Osteoblast (primary cell): Measurements from ENCODE around the gene FTL. TPM values are rescaled to one million over a fixed set of nuclear protein-coding genes. Genes with fewer than 3 reads are reported as not detected.
A peak's percentile ranks its signal among the peaks of the same experiment; 100 is the strongest.

ENCODE experiments used
- DNase-seq: peaks from one replicate; pipeline ENCODE4 v3.0.0; 2011; ENCODE audit warnings: low spot score, mixed read lengths; ENCODE audit not compliant: insufficient read length; ENCODE audit errors: missing footprints
- H2AFZ ChIP-seq: 2 replicates; pipeline ENCODE4 v1.6.0; 2011; ENCODE audit warnings: mild to moderate bottlenecking, low read length
- H3K27ac ChIP-seq: 2 replicates; pipeline ENCODE4 v1.5.1; 2011; ENCODE audit warnings: mild to moderate bottlenecking, low read depth, low read length, moderate library complexity
- H3K27me3 ChIP-seq: 2 replicates; pipeline ENCODE4 v1.6.0; 2012; ENCODE audit warnings: mild to moderate bottlenecking, control low read depth, inconsistent platforms, low read length, moderate library complexity; ENCODE audit not compliant: insufficient read depth
- H3K36me3 ChIP-seq: 2 replicates; pipeline ENCODE4 v1.5.1; 2011; ENCODE audit warnings: mild to moderate bottlenecking, low read length, control low read depth, moderate library complexity; ENCODE audit not compliant: insufficient read depth
- H3K4me1 ChIP-seq: 2 replicates; pipeline ENCODE4 v1.5.1; 2011; ENCODE audit warnings: mild to moderate bottlenecking, low read length, control low read depth, moderate library complexity; ENCODE audit not compliant: insufficient read depth
- H3K4me2 ChIP-seq: 2 replicates; pipeline ENCODE4 v1.6.0; 2011; ENCODE audit warnings: mild to moderate bottlenecking, low read length; ENCODE audit not compliant: insufficient read depth
- H3K4me3 ChIP-seq: fragments of 200-600 bp; sonication (generic); 3 replicates; pipeline ENCODE4 v1.5.1; 2012; ENCODE audit warnings: mild to moderate bottlenecking, low read length, inconsistent platforms; ENCODE audit not compliant: insufficient read depth
- H3K79me2 ChIP-seq: 2 replicates; pipeline ENCODE4 v1.6.0; 2012; ENCODE audit warnings: mild to moderate bottlenecking, low read length, control low read depth, inconsistent platforms; ENCODE audit not compliant: insufficient read depth
- H3K9me3 ChIP-seq: 2 replicates; pipeline ENCODE4 v1.5.1; 2011; ENCODE audit warnings: low read depth, low read length, control low read depth
- H4K20me1 ChIP-seq: 2 replicates; pipeline ENCODE4 v1.6.0; 2012; ENCODE audit warnings: mild to moderate bottlenecking, low read length, control low read depth; ENCODE audit not compliant: insufficient read depth
- CTCF ChIP-seq: IDR thresholded peaks from 2 replicates; pipeline ENCODE4 v1.5.1; 2011; ENCODE audit warnings: mild to moderate bottlenecking, low read depth, low read length, moderate library complexity; ENCODE audit errors: extremely low read depth
- small RNA-seq: library from RNA; depleted of rRNA; stranded (forward); fragments of <200 nt; gene quantifications from one replicate; pipeline ENCODE3, GENCODE V24; 2012
- total RNA-seq: library from RNA; depleted of rRNA; stranded (reverse); fragments of >200 nt; gene quantifications from 2 replicates; pipeline ENCODE4 v1.2.3, GENCODE V29; 2012

FTL gene
- total RNA-seq, 1 donor = 4,197 TPM

GRCh38 chr19:49014123-49014869 is 49.2 kb downstream of the FTL start:
- no peaks in the 10 kb centered on the region for H4K20me1 ChIP-seq
- H3K27ac ChIP-seq = peak overlapping the region; percentile 30
- peaks cover 38% of the 10 kb centered on the region for H3K36me3 ChIP-seq
- H3K79me2 ChIP-seq = no peaks in the 10 kb centered on the region
- no peak overlapping the region for H3K4me2 ChIP-seq
- H3K27me3 ChIP-seq = no peaks in the 10 kb centered on the region
- TF ChIP-seq CTCF = no peak
- peak; percentile 93 for DNase-seq
- no peak overlapping the region for H3K4me3 ChIP-seq
- peaks cover 14% of the 10 kb centered on the region for H3K4me1 ChIP-seq
- no peaks in the 10 kb centered on the region for H3K9me3 ChIP-seq
- H2AFZ ChIP-seq = no peak overlapping the region

GRCh38 chr19:49014870-49015255 is 49.8 kb downstream of the FTL start:
- DNase-seq = peak; percentile 58
- Histone ChIP-seq H3K79me2 (no peaks in the 10 kb centered on the region), H4K20me1 (no peaks in the 10 kb centered on the region), H3K4me1 (peaks cover 15% of the 10 kb centered on the region), H3K27me3 (no peaks in the 10 kb centered on the region), H3K4me3 (no peak overlapping the region), H2AFZ (no peak overlapping the region), H3K9me3 (no peaks in the 10 kb centered on the region), H3K4me2 (no peak overlapping the region), H3K36me3 (peaks cover 33% of the 10 kb centered on the region), H3K27ac (no peak overlapping the region)
- no peak for TF ChIP-seq CTCF

GRCh38 chr19:49016067-49016839 is 51.1 kb downstream of the FTL start:
- peaks cover 26% of the 10 kb centered on the region for H3K36me3 ChIP-seq
- no peaks in the 10 kb centered on the region for H3K9me3 ChIP-seq
- no peak overlapping the region for H3K4me2 ChIP-seq
- no peaks in the 10 kb centered on the region for H3K27me3 ChIP-seq
- H2AFZ ChIP-seq = no peak overlapping the region
- no peaks in the 10 kb centered on the region for H4K20me1 ChIP-seq
- H3K4me1 ChIP-seq = peaks cover 15% of the 10 kb centered on the region
- DNase-seq = peak; percentile 47
- TF ChIP-seq CTCF = no peak
- H3K27ac ChIP-seq = no peak overlapping the region
- H3K79me2 ChIP-seq = no peaks in the 10 kb centered on the region
- H3K4me3 ChIP-seq = no peak overlapping the region

Small RNA genes lying within 50 kb of the gene (small RNA-seq; reads per million reads assigned to genes)
- gene AC026803.1 (not detected), gene MIR6798 (not detected)

Other genes starting within 250 kb of the FTL start
- gene MAMSTR, start 245.6 kb upstream of the FTL start, total RNA-seq = 0.36 and 0.59 TPM in 2 replicates
- 2.1 and 3.6 TPM in 2 replicates for gene RASIP1, start 224.7 kb upstream of the FTL start, total RNA-seq
- not detected in 2 replicates for gene IZUMO1, start 218.4 kb upstream of the FTL start, total RNA-seq
- under 0.01 TPM in 1 of 2 replicates, not detected in the other for gene FUT1, start 212.7 kb upstream of the FTL start, total RNA-seq
- not detected in 2 replicates for gene FGF21, start 209.8 kb upstream of the FTL start, total RNA-seq
- gene BCAT2, start 154.3 kb upstream of the FTL start, total RNA-seq = 29.7 and 30.1 TPM in 2 replicates
- gene HSD17B14, start 128.8 kb upstream of the FTL start, total RNA-seq = 1.8 and 2.1 TPM in 2 replicates
- 21.4 and 28.6 TPM in 2 replicates for gene PLEKHA4, start 96.7 kb upstream of the FTL start, total RNA-seq
- gene PPP1R15A, start 92.9 kb upstream of the FTL start, total RNA-seq = 70.4 and 84.0 TPM in 2 replicates
- gene TULP2, start 66.6 kb upstream of the FTL start, total RNA-seq = not detected in 2 replicates
- 242 and 300 TPM in 2 replicates for gene NUCB1, start 65.0 kb upstream of the FTL start, total RNA-seq
- 0.29 and 0.36 TPM in 2 replicates for gene DHDH, start 31.6 kb upstream of the FTL start, total RNA-seq
- gene BAX, start 10.4 kb upstream of the FTL start, total RNA-seq = 78.4 and 78.9 TPM in 2 replicates
- 25.6 and 44.5 TPM in 2 replicates for gene GYS1, start 28.0 kb downstream of the FTL start, total RNA-seq
- 113 and 122 TPM in 2 replicates for gene RUVBL2, start 28.6 kb downstream of the FTL start, total RNA-seq
- not detected in 2 replicates for gene LHB, start 51.8 kb downstream of the FTL start, total RNA-seq
- not detected in 2 replicates for gene CGB3, start 59.0 kb downstream of the FTL start, total RNA-seq
- gene CGB2, start 66.6 kb downstream of the FTL start, total RNA-seq = not detected in 2 replicates
- gene CGB1, start 71.6 kb downstream of the FTL start, total RNA-seq = 0.29 TPM in 1 of 2 replicates, not detected in the other
- gene CGB5, start 78.5 kb downstream of the FTL start, total RNA-seq = not detected in 2 replicates
- 0.29 TPM in 1 of 2 replicates, not detected in the other for gene CGB8, start 83.8 kb downstream of the FTL start, total RNA-seq
- under 0.01 and 0.29 TPM in 2 replicates for gene CGB7, start 92.4 kb downstream of the FTL start, total RNA-seq
- gene NTF4, start 99.5 kb downstream of the FTL start, total RNA-seq = not detected in 2 replicates
- not detected in 2 replicates for gene KCNA7, start 107.4 kb downstream of the FTL start, total RNA-seq
- gene SNRNP70, start 120.1 kb downstream of the FTL start, total RNA-seq = 105 and 111 TPM in 2 replicates
- 5.6 and 6.2 TPM in 2 replicates for gene LIN7B, start 149.1 kb downstream of the FTL start, total RNA-seq
- gene C19orf73, start 153.8 kb downstream of the FTL start, total RNA-seq = 0.36 TPM in 1 of 2 replicates, not detected in the other
- gene PPFIA3, start 154.2 kb downstream of the FTL start, total RNA-seq = 1.1 and 1.2 TPM in 2 replicates
- not detected in 2 replicates for gene HRC, start 190.1 kb downstream of the FTL start, total RNA-seq
- 15.9 and 20.6 TPM in 2 replicates for gene TRPM4, start 192.5 kb downstream of the FTL start, total RNA-seq